ENCODE results near the gene PNMA8A.

DNA sequence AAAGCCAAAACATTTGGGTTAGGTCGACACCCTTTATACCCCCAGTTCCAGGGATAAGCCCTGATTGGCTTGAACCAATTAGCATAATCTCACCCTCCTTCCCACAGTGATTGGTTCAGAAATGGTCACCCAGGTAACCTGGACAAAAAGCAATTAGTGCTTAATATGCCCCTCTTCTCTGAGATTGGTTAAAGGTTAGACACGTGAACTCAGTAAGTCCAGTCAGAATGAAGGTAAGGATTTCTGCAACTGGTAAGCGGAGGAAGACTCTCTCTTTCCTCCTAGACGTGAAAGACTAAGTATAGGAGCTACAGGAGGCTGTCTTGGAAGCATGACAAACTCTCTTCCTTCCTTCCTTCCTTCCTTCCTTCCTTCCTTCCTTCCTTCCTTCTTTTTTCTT lies 41.4 kb downstream of the PNMA8A start:
- TF ChIP-seq POLR2AphosphoS5 (IDR thresholded peaks at IDR 0.05; ENCODE audit: low read depth, low read length) (no peak), TAF1 (IDR thresholded peaks at IDR 0.05; ENCODE audit: borderline replicate concordance, insufficient read depth, low read length) (no peak)
- TF ChIP-seq, protein P1, sequence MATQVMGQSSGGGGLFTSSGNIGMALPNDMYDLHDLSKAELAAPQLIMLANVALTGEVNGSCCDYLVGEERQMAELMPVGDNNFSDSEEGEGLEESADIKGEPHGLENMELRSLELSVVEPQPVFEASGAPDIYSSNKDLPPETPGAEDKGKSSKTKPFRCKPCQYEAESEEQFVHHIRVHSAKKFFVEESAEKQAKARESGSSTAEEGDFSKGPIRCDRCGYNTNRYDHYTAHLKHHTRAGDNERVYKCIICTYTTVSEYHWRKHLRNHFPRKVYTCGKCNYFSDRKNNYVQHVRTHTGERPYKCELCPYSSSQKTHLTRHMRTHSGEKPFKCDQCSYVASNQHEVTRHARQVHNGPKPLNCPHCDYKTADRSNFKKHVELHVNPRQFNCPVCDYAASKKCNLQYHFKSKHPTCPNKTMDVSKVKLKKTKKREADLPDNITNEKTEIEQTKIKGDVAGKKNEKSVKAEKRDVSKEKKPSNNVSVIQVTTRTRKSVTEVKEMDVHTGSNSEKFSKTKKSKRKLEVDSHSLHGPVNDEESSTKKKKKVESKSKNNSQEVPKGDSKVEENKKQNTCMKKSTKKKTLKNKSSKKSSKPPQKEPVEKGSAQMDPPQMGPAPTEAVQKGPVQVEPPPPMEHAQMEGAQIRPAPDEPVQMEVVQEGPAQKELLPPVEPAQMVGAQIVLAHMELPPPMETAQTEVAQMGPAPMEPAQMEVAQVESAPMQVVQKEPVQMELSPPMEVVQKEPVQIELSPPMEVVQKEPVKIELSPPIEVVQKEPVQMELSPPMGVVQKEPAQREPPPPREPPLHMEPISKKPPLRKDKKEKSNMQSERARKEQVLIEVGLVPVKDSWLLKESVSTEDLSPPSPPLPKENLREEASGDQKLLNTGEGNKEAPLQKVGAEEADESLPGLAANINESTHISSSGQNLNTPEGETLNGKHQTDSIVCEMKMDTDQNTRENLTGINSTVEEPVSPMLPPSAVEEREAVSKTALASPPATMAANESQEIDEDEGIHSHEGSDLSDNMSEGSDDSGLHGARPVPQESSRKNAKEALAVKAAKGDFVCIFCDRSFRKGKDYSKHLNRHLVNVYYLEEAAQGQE (IDR thresholded peaks at IDR 0.05; ENCODE audit: insufficient read depth in 1 of 2, low read depth in 2 of 2, low read length in 2 of 2): no peak
